ENCODE data around the gene MYMX.
"Not testable (repeated sequence)": the region's sequence is repeated elsewhere in the genome, so short reads cannot be mapped to it uniquely, and the experiment has no call there.

MYMX gene

GRCh38 chr6:44221291-44221960, 4.7 kb downstream of the MYMX start:
- peak; percentile 93 for DNase-seq

GRCh38 chr6:44221961-44222335, 5.2 kb downstream of the MYMX start:
- no peak for DNase-seq

GRCh38 chr6:44222486-44223318, 6.0 kb downstream of the MYMX start:
- no peak for DNase-seq

GRCh38 chr6:44223319-44224028, 6.7 kb downstream of the MYMX start, which contains the start of gene SLC29A1:
Gene SLC29A1 (plus strand): TSS chr6:44223595. CDS start chr6:44227314, 3,719 bp downstream.
- peak; percentile 89 for DNase-seq

- DNase-seq, result peak; percentile 89
Observed at GRCh38 chr6:44224029-44224964, 7.6 kb downstream of the MYMX start.

GRCh38 chr6:44224965-44225305, 8.2 kb downstream of the MYMX start:
- no peak for DNase-seq

GRCh38 chr6:44225579-44226325, 9.0 kb downstream of the MYMX start:
- DNase-seq, result peak; percentile 90

- DNase-seq, result peak; percentile 72
Observed at GRCh38 chr6:44226368-44227147, 9.8 kb downstream of the MYMX start.

- no peak for DNase-seq
Observed at GRCh38 chr6:44227148-44227793, 10.5 kb downstream of the MYMX start.

GRCh38 chr6:44228031-44228430, 11.3 kb downstream of the MYMX start:
- DNase-seq, result no peak

GRCh38 chr6:44228433-44228832, 11.7 kb downstream of the MYMX start:
- DNase-seq, result no peak

- DNase-seq, result no peak
Observed at GRCh38 chr6:44228836-44229235, 12.1 kb downstream of the MYMX start.

GRCh38 chr6:44229376-44230033, 12.8 kb downstream of the MYMX start:
- DNase-seq, result no peak

GRCh38 chr6:44230034-44230675, 13.4 kb downstream of the MYMX start:
- no peak for DNase-seq

- not testable (repeated sequence) for DNase-seq
Observed at GRCh38 chr6:44231426-44231825, 14.7 kb downstream of the MYMX start.

GRCh38 chr6:44232676-44233566, 16.2 kb downstream of the MYMX start:
- DNase-seq, result no peak

GRCh38 chr6:44233567-44234100, 16.9 kb downstream of the MYMX start:
- no peak for DNase-seq
